Body of pancreas (tissue), 4 donors: Measurements from ENCODE around the gene DENND10.

ENCODE experiments used
- POLR2A ChIP-seq, 3 donors: fragments of 450-650 bp; IDR thresholded peaks; one replicate each; pipeline ENCODE4 v1.6.1; 2016; ENCODE audit warnings: antibody characterized with exemption in 3 of 3, mild to moderate bottlenecking in 2 of 3
- TF ChIP-seq, protein P1 (sequence below), 7 experiments: fragments of 450-650 bp in 4 of 7; fragments of 200-600 bp in 3 of 7; sonication (generic) in 3 of 7; IDR thresholded peaks; one replicate each; pipeline ENCODE4 v1.5.1; 2016 to 2019; ENCODE audit warnings: antibody characterized with exemption in 7 of 7

- no peak for TF ChIP-seq POLR2A (IDR thresholded peaks at IDR 0.05)
- TF ChIP-seq, protein P1, sequence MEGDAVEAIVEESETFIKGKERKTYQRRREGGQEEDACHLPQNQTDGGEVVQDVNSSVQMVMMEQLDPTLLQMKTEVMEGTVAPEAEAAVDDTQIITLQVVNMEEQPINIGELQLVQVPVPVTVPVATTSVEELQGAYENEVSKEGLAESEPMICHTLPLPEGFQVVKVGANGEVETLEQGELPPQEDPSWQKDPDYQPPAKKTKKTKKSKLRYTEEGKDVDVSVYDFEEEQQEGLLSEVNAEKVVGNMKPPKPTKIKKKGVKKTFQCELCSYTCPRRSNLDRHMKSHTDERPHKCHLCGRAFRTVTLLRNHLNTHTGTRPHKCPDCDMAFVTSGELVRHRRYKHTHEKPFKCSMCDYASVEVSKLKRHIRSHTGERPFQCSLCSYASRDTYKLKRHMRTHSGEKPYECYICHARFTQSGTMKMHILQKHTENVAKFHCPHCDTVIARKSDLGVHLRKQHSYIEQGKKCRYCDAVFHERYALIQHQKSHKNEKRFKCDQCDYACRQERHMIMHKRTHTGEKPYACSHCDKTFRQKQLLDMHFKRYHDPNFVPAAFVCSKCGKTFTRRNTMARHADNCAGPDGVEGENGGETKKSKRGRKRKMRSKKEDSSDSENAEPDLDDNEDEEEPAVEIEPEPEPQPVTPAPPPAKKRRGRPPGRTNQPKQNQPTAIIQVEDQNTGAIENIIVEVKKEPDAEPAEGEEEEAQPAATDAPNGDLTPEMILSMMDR (IDR thresholded peaks at IDR 0.05), result no peak
These were observed 12.0 kb downstream of the DENND10 start for GRCh38 chr10:119115926-119116325.
